GM21423 (cell line): ENCODE results near the gene TUBA3C.
"Not testable (repeated sequence)": the region's sequence is repeated elsewhere in the genome, so short reads cannot be mapped to it uniquely, and the experiment has no call there.

Experiments
- ATAC-seq: cut with Tn5 transposase; IDR thresholded peaks from one replicate; pipeline ENCODE4 v1.9.1; 2021; ENCODE audit warnings: mild to moderate bottlenecking, moderate library complexity; ENCODE audit not compliant: unreplicated experiment

TUBA3C gene

GRCh38 chr13:19181621-19182485, at the start of gene TUBA3C:
TUBA3C (minus strand) TSS chr13:19181824; CDS start chr13:19181747, 77 bp downstream.
- ATAC-seq, result no peak

GRCh38 chr13:19207413-19207812, 25.8 kb upstream of the TUBA3C start:
- ATAC-seq, result not testable (repeated sequence)

- not testable (repeated sequence) for ATAC-seq
Observed at GRCh38 chr13:19192622-19193021, 11.0 kb upstream of the TUBA3C start.

DNA sequence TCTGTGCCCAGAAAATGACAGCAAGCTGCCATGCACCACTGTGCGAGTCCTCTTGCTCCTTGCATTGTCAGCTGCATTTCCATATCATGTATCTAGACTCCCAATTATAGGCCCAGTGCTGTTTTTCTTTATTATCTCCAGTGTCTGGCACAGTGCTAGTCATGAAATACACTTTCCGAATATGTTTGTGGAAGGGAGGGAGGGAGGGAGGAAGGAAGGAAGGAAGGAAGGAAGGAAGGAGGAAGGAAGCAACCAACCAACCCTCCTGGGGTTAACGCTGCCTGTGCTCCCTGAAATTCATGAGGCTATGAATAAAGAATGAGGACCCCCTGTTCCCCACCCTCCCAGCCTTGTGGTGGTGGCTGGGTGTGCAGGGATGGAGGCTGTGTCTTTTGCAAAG, 8.3 kb upstream of the TUBA3C start:
- not testable (repeated sequence) for ATAC-seq

GRCh38 chr13:19189368-19189767, 7.7 kb upstream of the TUBA3C start:
- ATAC-seq, result not testable (repeated sequence)

DNA sequence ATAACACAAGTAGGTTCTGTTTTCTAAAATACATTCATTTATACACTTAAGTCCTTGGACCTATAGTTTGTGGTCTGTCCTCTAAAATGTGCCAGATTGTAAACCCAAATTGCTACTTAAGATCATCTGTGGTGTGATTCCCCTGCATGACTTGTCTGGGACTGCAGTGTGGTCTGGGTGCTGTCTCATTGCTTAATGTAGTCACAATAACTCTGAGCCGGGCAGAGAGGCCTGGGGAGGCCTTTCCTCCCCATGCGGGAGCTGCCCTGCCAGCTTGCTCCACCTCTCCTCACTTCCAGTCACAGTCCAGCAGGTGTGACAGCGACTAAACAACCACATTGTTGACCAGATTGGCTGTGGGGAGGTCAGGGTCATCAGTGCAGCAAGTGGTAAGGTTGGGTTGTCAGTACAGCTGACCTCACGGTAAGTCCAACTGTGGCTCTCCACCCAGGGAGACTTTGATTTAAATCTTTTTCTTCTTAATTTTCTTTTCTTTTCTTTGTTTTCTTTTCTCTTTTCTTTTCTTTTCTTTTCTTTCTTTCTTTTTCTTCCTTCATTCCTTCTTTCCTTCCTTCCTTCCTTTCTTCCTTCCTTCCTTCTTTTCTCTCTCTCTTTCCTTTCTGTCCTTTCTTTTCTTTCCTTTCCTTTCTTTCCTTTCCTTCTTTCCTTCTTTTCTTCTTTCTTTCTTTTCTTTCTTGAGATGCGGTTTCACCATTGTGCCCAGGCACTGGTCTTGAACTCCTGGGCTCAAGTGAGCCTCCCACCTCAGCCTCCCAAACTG, 4.4 kb upstream of the TUBA3C start:
- no peak for ATAC-seq

DNA sequence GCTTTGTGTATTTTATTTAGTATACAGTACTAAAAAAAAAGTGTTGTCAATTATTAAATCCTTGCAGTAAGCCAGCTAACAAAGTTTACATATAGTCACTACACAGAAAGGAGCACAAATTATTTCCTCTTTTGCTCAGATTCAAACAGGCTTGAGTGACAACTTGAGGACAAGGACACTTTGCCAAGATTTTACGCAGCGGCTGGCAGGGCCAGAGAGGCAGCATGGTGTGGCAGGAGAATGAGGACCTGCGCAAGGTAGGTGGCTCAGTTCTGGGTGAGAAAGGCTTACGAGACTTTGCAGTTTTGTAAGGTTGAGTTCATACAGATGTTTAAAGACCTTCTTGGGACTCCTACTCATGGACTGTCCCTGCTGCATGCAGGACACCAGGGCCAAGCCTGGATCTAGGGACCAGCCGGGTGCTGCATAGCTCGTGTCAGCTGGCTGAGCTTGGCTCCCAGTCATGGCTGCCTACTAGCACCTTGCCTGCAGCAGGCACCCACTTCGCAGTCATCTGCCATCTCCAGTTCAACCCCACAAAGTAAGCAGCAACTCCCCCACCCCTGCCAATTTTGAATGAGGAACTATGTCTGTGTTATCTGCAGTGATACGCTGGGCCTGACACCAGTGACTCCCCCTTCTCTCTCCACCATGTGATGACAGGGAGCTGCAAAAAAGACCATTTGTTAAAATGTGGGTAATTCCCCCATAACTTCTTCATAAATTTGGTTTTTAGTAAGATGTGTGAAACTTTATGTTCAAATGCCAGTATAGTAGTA, 3.7 kb upstream of the TUBA3C start:
- no peak for ATAC-seq

- ATAC-seq, result no peak
Observed at GRCh38 chr13:19184176-19184575, 2.6 kb upstream of the TUBA3C start.

GRCh38 chr13:19183676-19184075, 2.1 kb upstream of the TUBA3C start:
- no peak for ATAC-seq

DNA sequence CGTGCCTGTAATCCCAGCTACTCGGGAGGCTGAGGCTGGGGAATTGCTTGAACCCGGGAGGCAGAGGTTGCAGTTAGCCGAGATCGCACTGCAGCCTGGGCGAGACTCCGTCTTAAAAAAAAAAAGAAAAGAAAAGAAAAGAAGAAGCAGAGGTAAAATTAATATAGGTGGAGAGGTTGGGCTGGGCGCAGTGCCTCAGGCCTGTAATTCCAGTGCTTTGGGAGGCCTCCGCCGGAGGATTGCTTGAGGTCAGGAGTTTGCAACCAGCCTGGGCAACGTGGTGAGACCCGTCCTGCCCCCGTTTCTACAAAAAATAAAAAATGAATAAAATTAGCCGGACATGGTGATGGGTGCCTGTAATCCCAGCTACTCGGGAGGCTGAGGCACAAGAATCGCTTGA, 912 bp upstream of the TUBA3C start:
- ATAC-seq, result no peak

DNA sequence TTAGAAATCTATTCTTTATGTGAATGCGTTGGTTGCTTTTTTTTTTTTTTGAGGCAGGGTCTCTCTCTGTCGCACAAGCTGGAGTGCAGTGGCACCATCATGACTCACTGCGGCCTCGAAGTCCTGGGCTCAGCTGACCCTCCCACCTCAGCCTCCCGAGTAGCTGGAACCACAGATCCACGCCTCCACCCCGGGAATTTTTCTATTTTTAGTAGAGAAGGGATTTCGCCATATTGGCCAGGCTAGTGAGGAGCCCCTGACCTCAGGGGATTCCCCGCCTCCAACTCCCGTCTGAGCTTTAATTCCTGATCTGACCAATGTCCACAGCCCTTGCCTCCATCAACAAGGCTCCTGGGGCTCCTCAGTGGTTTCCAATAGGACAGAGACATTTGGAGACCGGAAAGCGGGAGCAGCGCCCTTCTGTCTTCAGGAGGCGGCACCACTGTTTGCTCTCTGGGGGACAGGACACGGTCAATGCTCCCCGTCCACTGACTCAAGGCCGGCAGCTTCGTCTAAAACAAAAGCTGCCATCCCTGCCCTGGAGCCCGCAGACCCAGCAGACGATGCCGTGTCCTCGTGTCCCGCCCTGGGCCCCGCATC, 503 bp downstream of the TUBA3C start:
- no peak for ATAC-seq

DNA sequence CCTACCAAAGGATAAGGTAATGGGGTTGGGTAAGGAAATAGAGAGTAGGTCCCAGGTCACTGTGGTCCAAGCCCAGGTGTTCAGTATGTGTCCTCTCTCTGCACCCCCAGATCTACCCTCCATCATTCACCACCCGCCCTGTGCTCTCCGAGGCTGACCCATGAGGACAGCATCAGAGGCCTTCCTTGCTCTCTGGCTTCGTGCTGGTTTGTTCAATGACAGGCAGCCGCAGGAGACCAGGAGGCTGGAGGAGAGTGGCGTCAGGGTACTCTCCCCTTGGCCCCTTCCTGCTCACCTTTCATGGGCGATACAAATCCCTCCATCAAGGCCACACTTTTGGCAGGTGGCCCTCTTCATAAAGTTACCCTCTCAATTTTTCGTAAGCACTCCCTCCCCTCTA, 1.7 kb downstream of the TUBA3C start:
- ATAC-seq, result no peak

- ATAC-seq, result no peak
Observed at GRCh38 chr13:19178901-19179593, 2.6 kb downstream of the TUBA3C start.

- ATAC-seq, result not testable (repeated sequence)
Observed at GRCh38 chr13:19176981-19177776, 4.4 kb downstream of the TUBA3C start.

GRCh38 chr13:19173752-19174151, 7.9 kb downstream of the TUBA3C start:
- no peak for ATAC-seq

DNA sequence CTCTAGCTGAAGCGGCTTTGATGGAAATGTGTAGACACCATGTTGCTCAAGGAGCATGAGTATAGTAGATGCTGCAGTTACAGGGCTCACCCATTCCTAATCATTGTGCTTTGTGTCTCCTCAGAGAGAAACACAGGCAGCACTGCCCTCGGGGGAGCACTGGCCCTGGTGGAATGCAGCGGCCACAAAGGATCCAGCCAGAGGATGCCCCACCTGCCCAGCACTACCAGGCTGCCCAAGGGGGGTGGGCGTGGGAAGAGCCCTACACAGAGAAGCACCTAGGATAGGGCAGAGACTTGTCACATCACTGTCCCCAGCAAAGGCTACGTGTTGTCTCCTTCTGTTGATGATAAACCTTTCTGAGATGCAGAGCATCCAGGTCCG, 9.0 kb downstream of the TUBA3C start:
- ATAC-seq, result no peak

DNA sequence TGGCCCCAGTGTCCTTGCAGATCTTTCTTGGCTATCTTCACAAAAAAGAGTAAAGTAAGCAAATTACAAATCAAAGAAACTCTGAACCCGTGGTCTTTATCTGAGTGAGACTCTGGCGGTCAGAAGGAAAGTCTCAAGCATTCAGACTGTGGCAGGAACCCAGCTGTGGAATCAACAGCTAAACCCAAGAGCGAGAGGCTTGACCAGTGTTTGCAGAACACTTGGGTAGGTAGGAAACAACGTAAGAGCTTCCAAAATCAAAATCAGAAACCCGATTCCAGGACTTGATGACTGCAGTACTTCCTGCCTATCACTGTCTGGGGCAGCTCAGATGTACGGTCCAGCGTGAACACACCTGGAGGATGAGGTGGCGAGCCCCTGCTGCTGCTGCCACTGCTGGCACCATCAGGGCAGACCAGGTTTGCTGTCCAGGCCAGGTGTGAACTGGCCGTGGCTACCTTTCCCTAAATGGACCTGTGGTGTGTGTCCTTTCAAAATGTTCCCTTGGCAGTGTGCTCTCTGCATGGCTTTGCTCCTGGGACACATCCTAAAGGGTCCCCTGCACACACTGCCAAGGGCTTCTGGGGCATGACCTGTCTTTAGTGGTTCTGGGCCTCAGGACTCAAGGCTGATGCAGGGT, 9.5 kb downstream of the TUBA3C start:
- ATAC-seq, result no peak

DNA sequence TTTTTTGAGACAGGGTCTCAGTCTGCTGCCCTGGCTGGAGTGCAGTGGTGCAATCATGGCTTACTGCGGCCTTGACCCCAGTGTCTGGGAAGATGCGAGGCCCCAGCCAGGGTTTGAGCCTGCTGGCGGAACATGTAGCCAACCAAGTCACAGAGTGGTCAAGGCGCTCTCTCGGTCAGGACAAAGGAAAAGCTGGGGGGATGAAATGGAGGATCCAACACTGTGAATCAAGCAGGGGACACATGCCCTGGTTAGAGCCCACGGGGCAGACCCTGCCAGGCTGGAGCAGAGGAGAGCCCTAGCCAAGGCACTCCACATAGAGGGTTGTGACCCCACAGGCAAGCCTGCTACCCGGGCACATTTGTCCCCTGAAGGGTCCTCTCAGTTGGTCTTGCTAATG, 10.1 kb downstream of the TUBA3C start:
- ATAC-seq, result no peak

DNA sequence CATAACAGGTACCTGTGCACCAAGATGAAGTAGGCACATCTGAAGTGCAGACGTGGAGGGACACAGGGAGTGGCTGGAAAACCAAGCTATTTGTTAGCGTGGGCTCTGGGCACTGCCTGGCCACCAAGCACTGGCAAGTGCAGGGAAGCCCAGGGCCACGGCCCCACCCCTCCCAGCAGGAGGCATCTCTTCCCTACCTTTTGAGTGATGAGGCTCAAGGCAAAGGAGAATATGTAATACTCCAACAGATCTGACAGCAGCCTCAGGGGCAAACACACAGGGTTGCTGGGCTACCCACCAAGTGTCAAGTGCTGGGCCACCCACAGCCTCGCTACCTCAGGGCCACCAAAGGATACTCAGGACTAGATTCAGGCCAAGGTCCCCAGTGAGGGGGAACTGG, 11.6 kb downstream of the TUBA3C start:
- ATAC-seq, result no peak
